MM.1S (cell line): ENCODE data around the gene DUOX1.

Experiments
- DNase-seq: peaks from one replicate; pipeline ENCODE4 v3.0.0-alpha.2; 2015
- H2AFZ ChIP-seq: fragments of 300-600 bp; sonication (generic); 2 replicates; pipeline ENCODE4 v1.6.0; 2016; ENCODE audit warnings: antibody characterized with exemption, low read length
- H3F3A ChIP-seq: fragments of 300-600 bp; sonication (generic); 2 replicates; pipeline ENCODE4 v1.6.1; 2016; ENCODE audit warnings: mild to moderate bottlenecking, antibody characterized with exemption, low read length, moderate library complexity, mixed read lengths; ENCODE audit not compliant: insufficient read depth
- H3K27ac ChIP-seq: fragments of 300-600 bp; sonication (generic); 2 replicates; pipeline ENCODE4 v1.5.1; 2016; ENCODE audit warnings: mild to moderate bottlenecking, low read length
- H3K27me3 ChIP-seq: fragments of 300-600 bp; sonication (generic); replicated peaks from 2 replicates; pipeline ENCODE4 v1.6.0; 2016; ENCODE audit warnings: low read length; ENCODE audit not compliant: insufficient read depth
- H3K36me3 ChIP-seq: fragments of 300-600 bp; sonication (generic); replicated peaks from 2 replicates; pipeline ENCODE4 v1.6.1; 2016; ENCODE audit warnings: mild to moderate bottlenecking, low read length, mixed read lengths; ENCODE audit not compliant: insufficient read depth
- H3K4me1 ChIP-seq: fragments of 300-600 bp; sonication (generic); 2 replicates; pipeline ENCODE4 v1.6.1; 2016; ENCODE audit warnings: low read length, mixed read lengths
- H3K4me2 ChIP-seq: fragments of 300-600 bp; sonication (generic); 2 replicates; pipeline ENCODE4 v1.6.0; 2016; ENCODE audit warnings: low read depth, low read length
- H3K4me3 ChIP-seq: fragments of 300-600 bp; sonication (generic); 2 replicates; pipeline ENCODE4 v1.5.1; 2016; ENCODE audit warnings: low read length, mixed read lengths
- H3K79me2 ChIP-seq: fragments of 300-600 bp; sonication (generic); 2 replicates; pipeline ENCODE4 v1.6.1; 2016; ENCODE audit warnings: mixed run types, low read length, mixed read lengths
- H3K9ac ChIP-seq: fragments of 300-600 bp; sonication (generic); 2 replicates; pipeline ENCODE4 v1.6.1; 2016; ENCODE audit warnings: low read length, mixed read lengths
- H3K9me2 ChIP-seq: fragments of 300-600 bp; sonication (generic); replicated peaks from 2 replicates; pipeline ENCODE4 v1.6.1; 2016; ENCODE audit warnings: mild to moderate bottlenecking, low read length, mixed read lengths; ENCODE audit not compliant: insufficient read depth
- H3K9me3 ChIP-seq: fragments of 300-600 bp; sonication (generic); replicated peaks from 2 replicates; pipeline ENCODE4 v1.6.1; 2016; ENCODE audit warnings: mild to moderate bottlenecking, low read length, mixed read lengths; ENCODE audit not compliant: insufficient read depth
- H4K20me1 ChIP-seq: fragments of 300-600 bp; sonication (generic); 2 replicates; pipeline ENCODE4 v1.6.1; 2016; ENCODE audit warnings: mild to moderate bottlenecking, low read length, moderate library complexity, mixed read lengths; ENCODE audit not compliant: insufficient read depth
- EZH2 ChIP-seq: fragments of 300-600 bp; sonication (generic); optimal IDR thresholded peaks from 2 replicates; pipeline ENCODE3; 2017; ENCODE audit warnings: low read depth, mild to moderate bottlenecking, antibody characterized with exemption, low read length, mixed read lengths
- EZH2phosphoT487 ChIP-seq: fragments of 300-600 bp; sonication (generic); IDR thresholded peaks from 2 replicates; pipeline ENCODE4 v1.6.1; 2018; ENCODE audit warnings: antibody characterized with exemption, low read length
- TF ChIP-seq, protein P1 (sequence below): fragments of 300-600 bp; sonication (generic); IDR thresholded peaks from 2 replicates; pipeline ENCODE4 v1.5.1; 2016; ENCODE audit warnings: antibody characterized with exemption, low read length, mixed read lengths

The DUOX1 gene

DNA sequence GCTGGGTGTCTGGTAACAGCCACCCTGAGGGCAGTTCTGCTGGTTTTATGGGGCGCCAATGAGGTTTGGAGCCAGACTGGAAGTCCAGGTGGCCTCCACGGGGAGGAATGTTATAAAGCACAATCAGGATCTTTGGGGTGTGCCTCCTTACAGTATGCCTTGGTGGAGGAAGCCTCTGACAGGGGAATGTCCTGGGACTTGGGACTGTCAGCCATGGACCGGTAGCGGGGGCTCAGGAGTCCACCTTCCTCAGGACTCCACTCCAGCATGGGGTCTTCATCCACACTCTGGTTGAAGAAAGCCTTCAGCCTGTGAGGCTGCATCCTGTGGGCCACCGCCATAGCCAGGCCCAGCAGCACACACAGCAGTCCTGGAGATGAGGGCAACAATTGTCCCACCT is 10.8 kb upstream of the DUOX1 start:
- H2AFZ ChIP-seq = no peak overlapping the region
- DNase-seq = no peak
- H3K9me2 ChIP-seq = no peaks in the 10 kb centered on the region
- H3K4me3 ChIP-seq = no peak overlapping the region
- H3F3A ChIP-seq = no peaks in the 10 kb centered on the region
- no peaks in the 10 kb centered on the region for H3K79me2 ChIP-seq
- H3K9ac ChIP-seq = no peak overlapping the region
- no peaks in the 10 kb centered on the region for H3K9me3 ChIP-seq
- TF ChIP-seq EZH2 = no peak
- no peak for TF ChIP-seq EZH2phosphoT487
- TF ChIP-seq, protein P1, sequence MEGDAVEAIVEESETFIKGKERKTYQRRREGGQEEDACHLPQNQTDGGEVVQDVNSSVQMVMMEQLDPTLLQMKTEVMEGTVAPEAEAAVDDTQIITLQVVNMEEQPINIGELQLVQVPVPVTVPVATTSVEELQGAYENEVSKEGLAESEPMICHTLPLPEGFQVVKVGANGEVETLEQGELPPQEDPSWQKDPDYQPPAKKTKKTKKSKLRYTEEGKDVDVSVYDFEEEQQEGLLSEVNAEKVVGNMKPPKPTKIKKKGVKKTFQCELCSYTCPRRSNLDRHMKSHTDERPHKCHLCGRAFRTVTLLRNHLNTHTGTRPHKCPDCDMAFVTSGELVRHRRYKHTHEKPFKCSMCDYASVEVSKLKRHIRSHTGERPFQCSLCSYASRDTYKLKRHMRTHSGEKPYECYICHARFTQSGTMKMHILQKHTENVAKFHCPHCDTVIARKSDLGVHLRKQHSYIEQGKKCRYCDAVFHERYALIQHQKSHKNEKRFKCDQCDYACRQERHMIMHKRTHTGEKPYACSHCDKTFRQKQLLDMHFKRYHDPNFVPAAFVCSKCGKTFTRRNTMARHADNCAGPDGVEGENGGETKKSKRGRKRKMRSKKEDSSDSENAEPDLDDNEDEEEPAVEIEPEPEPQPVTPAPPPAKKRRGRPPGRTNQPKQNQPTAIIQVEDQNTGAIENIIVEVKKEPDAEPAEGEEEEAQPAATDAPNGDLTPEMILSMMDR = no peak
- no peak overlapping the region for H3K27ac ChIP-seq
- no peaks in the 10 kb centered on the region for H4K20me1 ChIP-seq
- H3K36me3 ChIP-seq = no peaks in the 10 kb centered on the region
- no peaks in the 10 kb centered on the region for H3K4me1 ChIP-seq
- H3K27me3 ChIP-seq = peaks cover 37% of the 10 kb centered on the region
- H3K4me2 ChIP-seq = no peak overlapping the region

DNA sequence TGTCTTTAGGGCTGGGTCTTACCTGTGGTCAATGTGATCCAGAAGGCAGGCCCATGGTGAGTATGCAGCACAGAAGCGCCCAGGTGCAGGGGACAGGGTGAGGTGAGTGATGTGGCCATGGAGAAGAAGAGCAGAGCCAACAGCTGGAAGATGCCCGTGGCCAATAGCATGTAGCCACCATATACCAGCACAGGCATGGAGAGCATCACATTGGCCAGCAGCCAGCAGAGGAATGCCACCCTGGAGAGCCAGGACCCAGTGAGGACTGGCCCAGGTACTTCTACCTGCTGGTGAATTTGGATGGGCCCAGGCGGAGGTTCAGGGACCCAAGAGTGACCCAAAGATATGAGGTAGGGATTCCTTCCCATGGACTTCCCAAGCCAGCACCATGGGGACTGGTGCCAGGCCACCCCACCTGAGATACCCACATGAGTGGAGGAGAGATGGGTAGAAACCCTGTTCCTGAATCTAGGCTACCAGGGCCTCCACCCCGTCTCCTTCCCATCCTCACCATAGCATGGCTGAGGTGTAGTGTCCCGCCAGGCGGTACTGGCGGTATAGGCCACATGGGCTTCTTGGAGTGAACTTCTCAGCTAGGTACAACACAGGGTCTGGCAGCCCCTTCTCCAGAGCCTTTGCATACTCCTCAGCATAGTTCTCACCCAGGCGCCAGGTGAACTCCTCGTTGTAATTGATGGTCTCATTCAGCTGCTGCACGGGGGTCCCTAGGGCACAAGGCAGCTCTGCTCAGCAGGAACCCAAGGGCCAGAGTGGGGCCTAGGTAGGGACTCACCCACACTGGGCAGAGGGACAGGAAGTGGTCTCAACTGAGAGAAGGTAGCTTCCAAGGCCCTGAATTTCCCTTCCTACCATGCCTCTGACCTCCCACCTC is 9.5 kb upstream of the DUOX1 start:
- Histone ChIP-seq H3K4me1 (no peaks in the 10 kb centered on the region), H3K9me3 (no peaks in the 10 kb centered on the region), H3K27ac (no peak overlapping the region), H3K27me3 (peaks cover 32% of the 10 kb centered on the region), H3K9me2 (no peaks in the 10 kb centered on the region), H3K4me2 (no peak overlapping the region), H3K4me3 (no peak overlapping the region), H3K79me2 (no peaks in the 10 kb centered on the region), H3F3A (no peaks in the 10 kb centered on the region), H4K20me1 (no peaks in the 10 kb centered on the region), H3K36me3 (no peaks in the 10 kb centered on the region), H3K9ac (no peak overlapping the region), H2AFZ (no peak overlapping the region)
- TF ChIP-seq EZH2phosphoT487 (no peak), EZH2 (no peak)
- TF ChIP-seq, protein P1 = no peak
- no peak for DNase-seq

DNA sequence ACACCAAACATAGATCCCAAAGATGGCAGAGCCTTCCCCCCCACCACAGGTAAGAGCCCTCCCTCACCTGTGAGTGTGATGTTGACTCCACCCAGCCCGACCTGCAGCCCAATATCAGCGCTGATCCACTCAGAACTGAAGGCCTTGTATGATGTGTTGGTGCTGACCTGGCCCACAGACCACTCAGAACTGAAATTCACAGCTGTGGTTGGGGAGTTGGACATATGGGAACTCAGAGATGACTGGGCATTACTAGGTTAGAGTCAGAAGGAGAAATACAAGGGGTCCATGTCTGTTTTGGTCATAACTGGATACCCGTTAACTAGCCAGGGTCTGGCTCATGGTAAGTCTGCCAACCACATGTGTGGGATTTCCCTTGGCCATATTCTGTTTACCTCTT is 8.8 kb upstream of the DUOX1 start:
- no peaks in the 10 kb centered on the region for H3F3A ChIP-seq
- TF ChIP-seq, protein P1 = no peak
- TF ChIP-seq EZH2phosphoT487 = no peak
- TF ChIP-seq EZH2 = no peak
- H3K36me3 ChIP-seq = no peaks in the 10 kb centered on the region
- H2AFZ ChIP-seq = no peak overlapping the region
- no peaks in the 10 kb centered on the region for H3K9me2 ChIP-seq
- DNase-seq = no peak
- no peak overlapping the region for H3K27ac ChIP-seq
- no peaks in the 10 kb centered on the region for H3K4me1 ChIP-seq
- H3K9ac ChIP-seq = no peak overlapping the region
- peaks cover 30% of the 10 kb centered on the region for H3K27me3 ChIP-seq
- H3K4me3 ChIP-seq = no peak overlapping the region
- H3K79me2 ChIP-seq = no peaks in the 10 kb centered on the region
- H4K20me1 ChIP-seq = no peaks in the 10 kb centered on the region
- H3K4me2 ChIP-seq = no peak overlapping the region
- no peaks in the 10 kb centered on the region for H3K9me3 ChIP-seq
